DMS79 (cell line): ENCODE results near the gene MAP7D1.
"Not testable (repeated sequence)": the region's sequence is repeated elsewhere in the genome, so short reads cannot be mapped to it uniquely, and the experiment has no call there.

Experiments
- DNase-seq: peaks from one replicate; lab custom pipeline; 2025; lab: John Stamatoyannopoulos, UW

Gene MAP7D1

GRCh38 chr1:36203554-36204346 lies 47.8 kb downstream of the MAP7D1 start:
- DNase-seq: no peak

- no peak for DNase-seq
Measured at GRCh38 chr1:36204347-36204909, 48.5 kb downstream of the MAP7D1 start.

DNA sequence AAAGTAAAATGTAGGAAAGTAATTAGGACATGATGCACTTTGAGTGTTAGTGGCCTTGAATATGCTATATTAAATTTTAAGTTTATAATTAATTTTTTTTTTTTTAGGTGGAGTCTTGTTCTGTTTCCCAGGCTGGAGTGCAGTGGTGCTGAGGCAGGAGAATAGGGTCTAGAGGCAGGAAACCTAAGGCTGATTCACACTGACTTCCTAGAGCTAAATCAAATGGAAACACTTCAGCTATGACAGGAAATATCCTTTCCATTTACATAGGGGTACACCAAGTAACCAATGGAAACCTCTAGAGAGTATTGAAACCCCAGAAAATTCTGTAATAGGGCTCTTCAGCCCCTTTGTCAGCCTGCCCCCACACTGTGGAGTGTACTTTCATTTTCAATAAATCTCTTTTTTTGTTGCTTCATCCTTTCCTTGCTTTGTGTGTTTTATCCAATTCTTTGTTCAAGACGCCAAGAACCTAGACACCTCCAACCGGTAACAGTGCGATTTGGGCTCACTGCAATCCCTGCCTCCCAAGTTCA lies 50.4 kb downstream of the MAP7D1 start:
- DNase-seq: no peak

DNA sequence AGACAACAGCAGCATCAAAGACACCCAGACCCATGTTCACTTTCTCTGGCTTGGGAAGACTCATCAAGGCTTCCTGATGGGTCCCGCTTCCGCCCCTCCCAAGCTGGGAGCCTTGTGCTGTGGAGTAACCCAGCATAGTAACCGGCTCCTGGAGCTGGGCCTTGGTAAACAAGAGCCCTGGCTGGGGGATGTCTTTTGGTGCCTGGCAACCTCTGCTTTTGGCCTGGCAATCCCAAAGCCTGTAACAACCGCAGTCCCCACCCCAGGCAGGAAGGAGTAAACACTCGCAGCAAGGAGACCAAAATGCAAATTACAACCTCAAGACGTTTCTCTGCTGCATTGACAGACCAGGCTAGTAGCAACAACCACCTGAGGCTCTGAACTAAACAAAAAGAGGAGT lies 51.4 kb downstream of the MAP7D1 start:
- no peak for DNase-seq

DNA sequence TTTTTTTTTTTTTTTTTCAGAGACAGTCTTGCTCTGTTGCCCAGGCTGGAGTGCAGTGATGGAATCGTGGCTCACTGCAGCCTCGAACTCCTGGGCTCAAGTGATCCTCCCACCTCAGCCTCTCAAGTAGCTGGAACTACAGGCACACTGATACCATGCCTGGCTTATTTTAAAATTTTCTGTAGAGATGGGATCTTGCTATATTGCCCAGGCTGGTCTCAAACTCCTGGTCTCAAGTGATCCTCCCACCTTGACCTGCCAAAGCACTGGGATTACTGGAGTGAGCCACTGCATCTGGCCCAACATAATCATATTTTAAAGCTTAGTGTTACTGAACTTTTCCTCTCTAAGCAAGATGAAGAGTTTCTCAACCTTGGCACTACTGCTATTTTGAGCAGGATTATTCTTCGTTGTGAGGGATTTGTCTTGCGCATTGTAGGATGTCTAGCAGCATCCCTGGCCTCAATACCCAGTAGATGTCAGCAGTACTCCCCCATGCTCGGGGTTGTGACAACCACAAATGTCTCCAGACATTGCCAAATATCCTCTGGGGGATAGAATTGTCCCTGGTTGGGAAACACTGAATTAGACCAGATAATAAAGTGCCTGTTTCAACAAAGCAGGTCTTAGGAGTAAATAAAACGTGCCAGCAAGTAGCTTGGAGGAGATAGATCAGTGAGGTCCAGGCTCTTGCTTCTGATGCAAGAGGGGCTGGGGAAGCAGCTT lies 53.2 kb downstream of the MAP7D1 start:
- no peak for DNase-seq

- DNase-seq: no peak
Measured at GRCh38 chr1:36211307-36211706, 55.3 kb downstream of the MAP7D1 start.

- no peak for DNase-seq
Measured at GRCh38 chr1:36211841-36212240, 55.9 kb downstream of the MAP7D1 start.

GRCh38 chr1:36212782-36213181 lies 56.8 kb downstream of the MAP7D1 start:
- no peak for DNase-seq

DNA sequence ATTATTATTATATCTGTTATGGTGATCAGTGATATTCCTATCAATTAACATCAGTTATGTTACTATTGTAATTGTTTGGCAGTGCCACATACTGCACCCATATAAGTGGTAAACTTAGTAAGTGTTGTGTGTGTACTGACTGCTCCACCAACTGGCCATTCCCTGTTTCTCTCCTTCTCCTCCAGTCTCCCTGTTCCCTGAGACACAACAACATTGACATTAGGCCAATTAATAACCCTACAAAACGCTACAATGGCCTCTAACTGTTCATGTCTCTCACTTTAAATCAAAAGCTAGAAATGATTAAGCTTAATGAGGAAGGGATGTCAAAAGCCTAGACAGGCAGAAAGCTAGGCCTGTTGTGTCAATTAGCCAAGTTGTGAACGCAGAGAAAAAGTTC lies 61.7 kb downstream of the MAP7D1 start:
- no peak for DNase-seq

GRCh38 chr1:36221901-36222300 lies 65.9 kb downstream of the MAP7D1 start:
- not testable (repeated sequence) for DNase-seq

DNA sequence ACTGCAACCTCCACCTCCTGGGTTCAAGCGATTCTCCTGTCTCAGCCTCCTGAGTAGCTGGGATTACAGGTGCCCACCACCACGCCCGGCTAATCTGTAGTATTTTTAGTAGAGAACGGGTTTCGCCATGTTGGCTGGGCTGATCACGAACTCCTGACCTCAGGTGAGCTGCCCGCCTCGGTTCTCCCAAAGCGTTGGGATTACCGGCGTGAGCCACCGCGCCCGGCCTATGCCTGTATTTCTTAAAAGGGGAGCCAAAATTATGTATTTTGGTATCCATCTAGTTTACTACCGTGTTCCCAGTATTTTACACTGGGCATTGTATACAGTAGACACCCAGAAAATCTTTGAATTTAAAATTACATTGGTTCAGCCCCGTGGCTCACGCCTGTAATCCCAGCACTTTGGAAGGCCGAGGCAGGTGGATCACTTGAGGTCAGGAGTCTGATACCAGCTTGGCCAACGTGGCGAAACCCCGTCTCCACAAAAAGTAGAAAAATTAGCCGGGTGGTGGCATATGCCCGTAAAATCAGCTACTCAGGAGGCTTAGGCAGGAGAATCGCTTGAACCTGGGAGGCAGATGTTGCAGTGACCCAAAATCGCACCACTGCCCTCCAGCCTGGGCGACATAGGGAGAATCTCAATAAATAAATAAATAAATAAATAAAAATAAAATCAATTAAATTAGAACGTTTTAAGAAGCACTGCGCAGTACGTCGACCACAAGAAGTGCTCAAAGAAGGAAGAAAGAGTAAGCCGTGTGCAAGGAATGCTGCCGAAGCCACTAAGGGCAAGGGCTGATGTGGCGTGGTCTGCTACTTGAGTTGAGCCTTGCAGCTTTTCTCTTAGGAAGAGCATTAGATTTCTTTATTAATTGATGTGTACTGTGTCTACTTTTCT lies 66.8 kb downstream of the MAP7D1 start:
- DNase-seq: peak; percentile 45

DNA sequence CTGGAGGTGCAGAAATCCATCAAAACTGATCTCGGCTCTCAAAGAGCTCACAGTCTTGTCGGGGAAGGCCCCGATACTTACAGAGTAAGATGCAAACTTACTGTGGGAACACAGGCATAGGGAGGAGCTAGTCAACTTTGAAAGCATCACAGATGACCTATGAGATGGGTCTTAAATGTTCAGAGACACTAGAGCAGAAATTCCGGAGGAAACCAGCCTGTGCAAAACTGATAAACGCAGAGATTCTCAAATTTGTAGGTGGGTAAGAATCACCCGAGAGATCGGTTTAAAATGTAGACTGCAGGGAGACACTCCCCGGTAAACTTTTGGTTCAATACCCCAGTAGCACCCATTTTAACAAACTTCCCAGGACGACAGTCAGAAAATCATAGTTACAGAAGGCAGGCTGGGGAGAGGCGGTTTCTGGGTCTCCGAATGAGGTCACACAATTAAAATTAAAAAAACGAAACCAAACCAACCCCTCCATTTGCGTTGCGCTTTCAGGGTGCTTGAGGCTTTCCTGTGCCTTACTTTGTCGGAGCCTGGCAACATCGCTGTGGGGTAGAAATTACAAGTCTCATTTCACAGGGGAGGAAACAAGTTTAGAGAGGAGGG lies 67.5 kb downstream of the MAP7D1 start:
- peak; percentile 45 for DNase-seq

- DNase-seq: peak; percentile 99
Measured at GRCh38 chr1:36223996-36224536, 68.1 kb downstream of the MAP7D1 start, which contains the start of gene THRAP3. Gene THRAP3 (plus strand): TSS chr1:36224443. CDS start chr1:36282564, 58,121 bp downstream.

DNA sequence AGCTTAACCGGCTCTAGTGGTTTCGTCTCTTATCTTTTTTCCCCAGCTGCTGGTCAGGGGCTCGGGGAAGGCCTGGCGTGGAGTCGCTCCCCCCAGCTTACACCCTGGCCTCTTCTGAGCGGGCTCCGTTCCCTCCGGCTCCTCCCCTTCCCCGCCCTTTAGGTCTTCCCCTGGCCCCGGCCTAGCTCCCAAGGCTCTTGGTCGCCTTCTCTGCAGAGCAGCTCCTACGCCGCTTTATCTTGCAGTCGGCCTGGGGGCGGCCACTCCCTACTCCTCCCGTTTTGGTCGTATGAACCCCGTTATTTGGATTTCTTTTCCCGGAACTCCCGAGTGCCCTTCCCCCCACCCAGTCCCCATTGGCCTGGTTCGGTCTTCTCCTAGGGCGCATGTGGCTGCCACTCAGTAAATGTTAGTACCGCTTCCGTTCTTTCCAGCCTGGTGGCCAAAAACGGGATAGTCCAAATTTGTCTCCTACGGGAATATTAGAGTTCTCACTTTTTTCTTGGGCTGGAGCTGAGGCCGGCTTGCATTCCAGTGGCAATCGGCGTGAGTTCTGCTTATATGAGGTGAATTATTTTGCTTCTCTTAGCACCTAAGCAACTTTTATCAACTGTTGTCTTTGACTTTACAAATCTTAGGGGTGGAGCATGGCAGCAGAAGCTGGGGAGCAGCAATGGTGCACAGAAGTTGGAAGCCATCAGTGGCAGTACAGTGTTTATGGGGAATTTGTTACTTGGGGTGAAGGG lies 68.8 kb downstream of the MAP7D1 start:
- peak; percentile 69 for DNase-seq

DNA sequence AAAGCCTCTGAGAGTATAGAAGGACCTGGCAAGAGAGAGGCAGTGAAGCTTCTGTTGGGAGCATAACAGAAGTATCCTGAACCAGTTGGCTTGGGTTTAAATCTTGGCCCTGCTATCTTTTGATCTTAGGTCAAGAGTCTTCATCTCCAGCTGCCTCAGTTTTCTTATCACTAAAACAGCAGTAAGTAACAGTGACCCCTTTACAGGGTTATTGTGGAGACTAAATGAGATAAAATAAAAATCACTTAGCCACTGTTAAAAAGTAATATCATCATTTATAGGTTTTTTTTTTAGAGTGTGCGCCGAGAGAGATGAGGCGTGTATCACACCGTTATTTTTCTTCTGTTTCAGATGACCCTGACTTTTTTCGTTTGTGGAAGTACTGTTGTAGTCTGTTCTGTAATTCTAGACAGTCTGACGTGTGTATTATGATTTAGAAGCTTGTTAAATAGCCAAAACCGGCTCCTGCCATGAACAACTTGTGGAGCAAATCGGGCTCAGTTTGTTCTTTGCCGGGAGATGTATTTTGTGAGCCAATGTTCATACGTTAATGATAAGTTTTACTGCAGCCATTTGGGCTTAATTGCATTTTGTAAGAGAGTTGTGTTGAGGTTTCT lies 69.4 kb downstream of the MAP7D1 start:
- DNase-seq: no peak

DNA sequence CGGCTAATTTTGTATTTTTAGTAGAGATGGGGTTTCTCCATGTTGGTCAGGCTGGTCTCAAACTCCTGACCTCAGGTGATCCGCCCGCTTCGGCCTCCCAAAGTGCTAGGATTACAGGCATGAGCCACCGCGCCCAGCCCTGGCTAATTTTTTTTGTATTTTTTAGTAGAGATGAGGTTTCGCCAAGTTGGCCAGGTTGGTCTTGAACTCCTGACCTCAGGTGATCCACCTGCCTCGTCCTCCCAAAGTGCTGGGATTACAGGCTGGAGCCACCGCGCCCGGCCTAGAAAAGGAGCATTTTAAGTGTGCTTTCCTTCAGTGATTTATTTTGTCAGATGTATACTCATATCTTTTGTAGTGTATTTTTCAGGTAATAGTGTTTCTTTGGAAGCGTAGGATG lies 74.3 kb downstream of the MAP7D1 start:
- DNase-seq: not testable (repeated sequence)
